ENCODE measurements around the gene C6orf47. TPM values are rescaled to one million over a fixed set of nuclear protein-coding genes. Genes with fewer than 3 reads are reported as not detected.
A peak's percentile ranks its signal among the peaks of the same experiment; 100 is the strongest.

The C6orf47 gene
- total and polyA plus RNA-seq, 2 of the 13 experiments (the other 11 are each of a cell fraction or from before 2014, with no cell fraction given): 1.7 to 18.1 TPM

DNA sequence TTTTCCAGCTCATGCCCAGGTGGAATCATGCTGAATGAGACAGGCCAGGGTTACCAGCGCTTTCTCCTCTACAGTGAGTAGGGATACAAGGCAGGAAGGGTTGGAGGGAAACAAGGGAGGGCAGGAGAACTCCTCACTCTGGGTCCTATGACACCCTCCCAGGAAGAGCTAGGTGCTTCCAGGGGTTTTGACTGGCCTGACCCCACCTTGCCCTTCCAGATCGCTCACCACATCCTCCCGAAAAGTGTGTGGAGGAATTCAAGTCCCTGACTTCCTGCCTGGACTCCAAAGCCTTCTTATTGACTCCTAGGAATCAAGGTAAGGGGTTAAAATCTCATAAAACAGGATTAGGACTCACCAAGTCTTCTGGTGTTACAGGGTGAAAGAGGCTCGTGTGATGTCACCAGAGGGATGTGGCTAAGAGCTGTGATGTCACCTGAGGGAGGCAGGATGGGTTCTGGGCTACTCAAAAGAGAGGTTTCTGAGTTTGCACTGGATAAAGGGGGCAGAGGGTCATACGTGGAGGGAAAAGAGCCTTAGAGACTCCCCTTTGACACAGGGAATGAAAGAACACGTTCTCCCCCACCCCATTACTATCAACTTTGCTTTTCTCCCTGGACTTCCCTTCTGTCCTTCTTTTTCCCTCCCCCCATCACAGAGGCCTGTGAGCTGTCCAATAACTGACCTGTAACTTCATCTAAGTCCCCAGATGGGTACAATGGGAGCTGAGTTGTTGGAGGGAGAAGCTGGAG is 3.0 kb downstream of the C6orf47 start (continued):
- TF ChIP-seq, protein P1, sequence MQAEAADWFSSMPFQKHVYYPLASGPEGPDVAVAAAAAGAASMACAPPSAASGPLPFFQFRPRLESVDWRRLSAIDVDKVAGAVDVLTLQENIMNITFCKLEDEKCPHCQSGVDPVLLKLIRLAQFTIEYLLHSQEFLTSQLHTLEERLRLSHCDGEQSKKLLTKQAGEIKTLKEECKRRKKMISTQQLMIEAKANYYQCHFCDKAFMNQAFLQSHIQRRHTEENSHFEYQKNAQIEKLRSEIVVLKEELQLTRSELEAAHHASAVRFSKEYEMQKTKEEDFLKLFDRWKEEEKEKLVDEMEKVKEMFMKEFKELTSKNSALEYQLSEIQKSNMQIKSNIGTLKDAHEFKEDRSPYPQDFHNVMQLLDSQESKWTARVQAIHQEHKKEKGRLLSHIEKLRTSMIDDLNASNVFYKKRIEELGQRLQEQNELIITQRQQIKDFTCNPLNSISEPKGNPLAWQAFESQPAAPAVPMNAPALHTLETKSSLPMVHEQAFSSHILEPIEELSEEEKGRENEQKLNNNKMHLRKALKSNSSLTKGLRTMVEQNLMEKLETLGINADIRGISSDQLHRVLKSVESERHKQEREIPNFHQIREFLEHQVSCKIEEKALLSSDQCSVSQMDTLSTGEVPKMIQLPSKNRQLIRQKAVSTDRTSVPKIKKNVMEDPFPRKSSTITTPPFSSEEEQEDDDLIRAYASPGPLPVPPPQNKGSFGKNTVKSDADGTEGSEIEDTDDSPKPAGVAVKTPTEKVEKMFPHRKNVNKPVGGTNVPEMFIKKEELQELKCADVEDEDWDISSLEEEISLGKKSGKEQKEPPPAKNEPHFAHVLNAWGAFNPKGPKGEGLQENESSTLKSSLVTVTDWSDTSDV (CRISPR knock-in tag; IDR thresholded peaks at IDR 0.05): no peak
- TF ChIP-seq, protein P2, sequence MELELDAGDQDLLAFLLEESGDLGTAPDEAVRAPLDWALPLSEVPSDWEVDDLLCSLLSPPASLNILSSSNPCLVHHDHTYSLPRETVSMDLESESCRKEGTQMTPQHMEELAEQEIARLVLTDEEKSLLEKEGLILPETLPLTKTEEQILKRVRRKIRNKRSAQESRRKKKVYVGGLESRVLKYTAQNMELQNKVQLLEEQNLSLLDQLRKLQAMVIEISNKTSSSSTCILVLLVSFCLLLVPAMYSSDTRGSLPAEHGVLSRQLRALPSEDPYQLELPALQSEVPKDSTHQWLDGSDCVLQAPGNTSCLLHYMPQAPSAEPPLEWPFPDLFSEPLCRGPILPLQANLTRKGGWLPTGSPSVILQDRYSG (CRISPR knock-in tag; IDR thresholded peaks at IDR 0.05): no peak
- TF ChIP-seq ZNF253 (CRISPR knock-in tag; IDR thresholded peaks at IDR 0.05; ENCODE audit: borderline replicate concordance): no peak
- TF ChIP-seq REST (IDR thresholded peaks at IDR 0.05; ENCODE audit: borderline replicate concordance in 1 of 2, low read depth in 1 of 2, low read length in 2 of 2): 0 out of 4 replicates have a peak, but pooled peaks of 1 of the 2 experiments have one; percentile 34
- 0 out of 2 replicates have a peak, but pooled peaks have one; percentile 4 for TF ChIP-seq SAP130 (CRISPR knock-in tag; IDR thresholded peaks at IDR 0.05; ENCODE audit: low read depth)
- TF ChIP-seq, protein P3, sequence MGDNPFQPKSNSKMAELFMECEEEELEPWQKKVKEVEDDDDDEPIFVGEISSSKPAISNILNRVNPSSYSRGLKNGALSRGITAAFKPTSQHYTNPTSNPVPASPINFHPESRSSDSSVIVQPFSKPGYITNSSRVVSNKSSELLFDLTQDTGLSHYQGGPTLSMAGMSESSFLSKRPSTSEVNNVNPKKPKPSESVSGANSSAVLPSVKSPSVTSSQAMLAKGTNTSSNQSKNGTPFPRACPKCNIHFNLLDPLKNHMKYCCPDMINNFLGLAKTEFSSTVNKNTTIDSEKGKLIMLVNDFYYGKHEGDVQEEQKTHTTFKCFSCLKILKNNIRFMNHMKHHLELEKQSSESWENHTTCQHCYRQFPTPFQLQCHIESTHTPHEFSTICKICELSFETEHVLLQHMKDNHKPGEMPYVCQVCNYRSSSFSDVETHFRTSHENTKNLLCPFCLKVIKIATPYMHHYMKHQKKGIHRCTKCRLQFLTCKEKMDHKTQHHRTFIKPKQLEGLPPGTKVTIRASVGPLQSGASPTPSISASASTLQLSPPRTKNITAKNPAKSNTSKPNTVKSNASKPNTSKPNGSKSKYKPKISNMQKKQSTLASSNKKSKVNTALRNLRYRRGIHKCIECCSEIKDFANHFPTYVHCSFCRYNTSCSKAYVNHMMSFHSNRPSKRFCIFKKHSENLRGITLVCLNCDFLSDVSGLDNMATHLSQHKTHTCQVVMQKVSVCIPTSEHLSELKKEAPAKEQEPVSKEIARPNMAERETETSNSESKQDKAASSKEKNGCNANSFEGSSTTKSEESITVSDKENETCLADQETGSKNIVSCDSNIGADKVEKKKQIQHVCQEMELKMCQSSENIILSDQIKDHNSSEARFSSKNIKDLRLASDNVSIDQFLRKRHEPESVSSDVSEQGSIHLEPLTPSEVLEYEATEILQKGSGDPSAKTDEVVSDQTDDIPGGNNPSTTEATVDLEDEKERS (CRISPR knock-in tag; IDR thresholded peaks at IDR 0.05): no peak
- peak; percentile 58; the same call in 1 of the 2 replicates for TF ChIP-seq HNF1B (CRISPR knock-in tag; IDR thresholded peaks at IDR 0.05)
- TF ChIP-seq CBX5 (CRISPR knock-in tag; IDR thresholded peaks at IDR 0.05; ENCODE audit: borderline replicate concordance): no peak
- no peak for TF ChIP-seq LRRFIP1 (CRISPR knock-in tag; conservative IDR thresholded peaks at IDR 0.05)
- TF ChIP-seq, protein P4, sequence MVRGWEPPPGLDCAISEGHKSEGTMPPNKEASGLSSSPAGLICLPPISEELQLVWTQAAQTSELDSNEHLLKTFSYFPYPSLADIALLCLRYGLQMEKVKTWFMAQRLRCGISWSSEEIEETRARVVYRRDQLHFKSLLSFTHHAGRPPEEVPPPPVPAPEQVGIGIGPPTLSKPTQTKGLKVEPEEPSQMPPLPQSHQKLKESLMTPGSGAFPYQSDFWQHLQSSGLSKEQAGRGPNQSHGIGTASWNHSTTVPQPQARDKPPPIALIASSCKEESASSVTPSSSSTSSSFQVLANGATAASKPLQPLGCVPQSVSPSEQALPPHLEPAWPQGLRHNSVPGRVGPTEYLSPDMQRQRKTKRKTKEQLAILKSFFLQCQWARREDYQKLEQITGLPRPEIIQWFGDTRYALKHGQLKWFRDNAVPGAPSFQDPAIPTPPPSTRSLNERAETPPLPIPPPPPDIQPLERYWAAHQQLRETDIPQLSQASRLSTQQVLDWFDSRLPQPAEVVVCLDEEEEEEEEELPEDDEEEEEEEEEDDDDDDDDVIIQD (CRISPR knock-in tag; IDR thresholded peaks at IDR 0.05; ENCODE audit: low read depth): no peak

Measured in HepG2 (cell line).